GM21717 (cell line): ENCODE results near the gene RANBP9.
A peak's percentile ranks its signal among the peaks of the same experiment; 100 is the strongest.

Source experiments
- ATAC-seq: cut with Tn5 transposase; IDR thresholded peaks from one replicate; pipeline ENCODE4 v1.9.1; 2021; ENCODE audit warnings: mild to moderate bottlenecking, moderate library complexity; ENCODE audit not compliant: unreplicated experiment

The RANBP9 gene

GRCh38 chr6:13679996-13680395 lies 31.6 kb downstream of the RANBP9 start:
- no peak for ATAC-seq

GRCh38 chr6:13678255-13678983 lies 33.2 kb downstream of the RANBP9 start:
- no peak for ATAC-seq

- ATAC-seq: no peak
These were observed 33.8 kb downstream of the RANBP9 start for GRCh38 chr6:13677878-13678254.

- no peak for ATAC-seq
These were observed 35.0 kb downstream of the RANBP9 start for GRCh38 chr6:13676551-13677156.

GRCh38 chr6:13674533-13675190 lies 37.0 kb downstream of the RANBP9 start:
- ATAC-seq: no peak

- no peak for ATAC-seq
These were observed 37.7 kb downstream of the RANBP9 start for GRCh38 chr6:13673825-13674444.

- ATAC-seq: no peak
These were observed 38.3 kb downstream of the RANBP9 start for GRCh38 chr6:13673368-13673767.

GRCh38 chr6:13672904-13673303 lies 38.7 kb downstream of the RANBP9 start:
- no peak for ATAC-seq

- ATAC-seq: no peak
These were observed 40.0 kb downstream of the RANBP9 start for GRCh38 chr6:13671548-13672127.

GRCh38 chr6:13669476-13669875 lies 42.2 kb downstream of the RANBP9 start:
- ATAC-seq: no peak

GRCh38 chr6:13668291-13668928 lies 43.2 kb downstream of the RANBP9 start:
- peak; percentile 62 for ATAC-seq

GRCh38 chr6:13667655-13668054 lies 44.0 kb downstream of the RANBP9 start:
- ATAC-seq: no peak

GRCh38 chr6:13666194-13667105 lies 45.2 kb downstream of the RANBP9 start:
- no peak for ATAC-seq

GRCh38 chr6:13664703-13665352 lies 46.8 kb downstream of the RANBP9 start:
- ATAC-seq: no peak

GRCh38 chr6:13663986-13664385 lies 47.6 kb downstream of the RANBP9 start:
- ATAC-seq: no peak

GRCh38 chr6:13662651-13663334 lies 48.8 kb downstream of the RANBP9 start:
- no peak for ATAC-seq

- no peak for ATAC-seq
These were observed 50.0 kb downstream of the RANBP9 start for GRCh38 chr6:13661647-13662046.

GRCh38 chr6:13660893-13661292 lies 50.7 kb downstream of the RANBP9 start:
- ATAC-seq: no peak

- ATAC-seq: no peak
These were observed 51.4 kb downstream of the RANBP9 start for GRCh38 chr6:13660273-13660672.
